GM12878 (cell line): ENCODE data around the gene GALNT17.

Experiments used
- POLR2A ChIP-seq: IDR thresholded peaks from 2 replicates; pipeline ENCODE4 v1.6.1; 2011; ENCODE audit warnings: low read depth, mild to moderate bottlenecking, low read length
- RAD21 ChIP-seq: IDR thresholded peaks from 2 replicates; pipeline ENCODE4 v1.6.1; 2011; ENCODE audit warnings: mild to moderate bottlenecking, low read depth, low read length, moderate library complexity; ENCODE audit not compliant: insufficient read depth
- SP1 ChIP-seq: IDR thresholded peaks from one replicate; pipeline ENCODE4 v1.6.1; 2011; ENCODE audit warnings: low read depth, low read length
- YY1 ChIP-seq: IDR thresholded peaks from 2 replicates; pipeline ENCODE4 v1.6.1; 2011; ENCODE audit warnings: low read depth, mild to moderate bottlenecking, low read length
- TF ChIP-seq, protein P1 (sequence below): IDR thresholded peaks from 2 replicates; pipeline ENCODE4 v1.6.1; 2012; ENCODE audit warnings: mild to moderate bottlenecking, low read depth, low read length
- TF ChIP-seq, protein P2 (sequence below): IDR thresholded peaks from 2 replicates; pipeline ENCODE4 v1.6.1; 2011; ENCODE audit warnings: low read depth, low read length, improper control_type of control experiment, borderline replicate concordance

DNA sequence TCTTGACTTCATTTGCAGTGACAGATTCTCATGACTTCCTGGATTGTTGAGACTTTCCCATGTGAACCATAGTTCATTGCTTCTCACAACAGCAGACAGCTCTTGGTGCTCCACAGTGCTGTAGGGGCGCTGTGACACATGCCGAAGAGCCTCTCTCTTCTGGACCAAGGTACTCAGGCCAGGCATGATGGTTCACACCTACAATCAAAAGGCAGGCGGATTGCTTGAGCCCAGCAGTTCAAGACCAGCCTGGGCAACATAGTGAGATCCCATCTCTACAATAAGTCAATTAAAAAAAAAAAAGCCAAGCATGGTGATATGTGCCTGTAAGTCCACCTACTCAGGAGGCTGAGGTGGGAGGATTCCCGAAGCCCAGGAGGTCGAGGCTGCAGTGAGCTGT, 354.5 kb downstream of the GALNT17 start:
- TF ChIP-seq SP1 (no peak), YY1 (no peak), RAD21 (no peak), POLR2A (no peak)
- TF ChIP-seq, protein P1, sequence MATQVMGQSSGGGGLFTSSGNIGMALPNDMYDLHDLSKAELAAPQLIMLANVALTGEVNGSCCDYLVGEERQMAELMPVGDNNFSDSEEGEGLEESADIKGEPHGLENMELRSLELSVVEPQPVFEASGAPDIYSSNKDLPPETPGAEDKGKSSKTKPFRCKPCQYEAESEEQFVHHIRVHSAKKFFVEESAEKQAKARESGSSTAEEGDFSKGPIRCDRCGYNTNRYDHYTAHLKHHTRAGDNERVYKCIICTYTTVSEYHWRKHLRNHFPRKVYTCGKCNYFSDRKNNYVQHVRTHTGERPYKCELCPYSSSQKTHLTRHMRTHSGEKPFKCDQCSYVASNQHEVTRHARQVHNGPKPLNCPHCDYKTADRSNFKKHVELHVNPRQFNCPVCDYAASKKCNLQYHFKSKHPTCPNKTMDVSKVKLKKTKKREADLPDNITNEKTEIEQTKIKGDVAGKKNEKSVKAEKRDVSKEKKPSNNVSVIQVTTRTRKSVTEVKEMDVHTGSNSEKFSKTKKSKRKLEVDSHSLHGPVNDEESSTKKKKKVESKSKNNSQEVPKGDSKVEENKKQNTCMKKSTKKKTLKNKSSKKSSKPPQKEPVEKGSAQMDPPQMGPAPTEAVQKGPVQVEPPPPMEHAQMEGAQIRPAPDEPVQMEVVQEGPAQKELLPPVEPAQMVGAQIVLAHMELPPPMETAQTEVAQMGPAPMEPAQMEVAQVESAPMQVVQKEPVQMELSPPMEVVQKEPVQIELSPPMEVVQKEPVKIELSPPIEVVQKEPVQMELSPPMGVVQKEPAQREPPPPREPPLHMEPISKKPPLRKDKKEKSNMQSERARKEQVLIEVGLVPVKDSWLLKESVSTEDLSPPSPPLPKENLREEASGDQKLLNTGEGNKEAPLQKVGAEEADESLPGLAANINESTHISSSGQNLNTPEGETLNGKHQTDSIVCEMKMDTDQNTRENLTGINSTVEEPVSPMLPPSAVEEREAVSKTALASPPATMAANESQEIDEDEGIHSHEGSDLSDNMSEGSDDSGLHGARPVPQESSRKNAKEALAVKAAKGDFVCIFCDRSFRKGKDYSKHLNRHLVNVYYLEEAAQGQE, result no peak
- TF ChIP-seq, protein P2, sequence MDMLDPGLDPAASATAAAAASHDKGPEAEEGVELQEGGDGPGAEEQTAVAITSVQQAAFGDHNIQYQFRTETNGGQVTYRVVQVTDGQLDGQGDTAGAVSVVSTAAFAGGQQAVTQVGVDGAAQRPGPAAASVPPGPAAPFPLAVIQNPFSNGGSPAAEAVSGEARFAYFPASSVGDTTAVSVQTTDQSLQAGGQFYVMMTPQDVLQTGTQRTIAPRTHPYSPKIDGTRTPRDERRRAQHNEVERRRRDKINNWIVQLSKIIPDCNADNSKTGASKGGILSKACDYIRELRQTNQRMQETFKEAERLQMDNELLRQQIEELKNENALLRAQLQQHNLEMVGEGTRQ, result no peak
